ENCODE data around the gene CCL25.

DNA sequence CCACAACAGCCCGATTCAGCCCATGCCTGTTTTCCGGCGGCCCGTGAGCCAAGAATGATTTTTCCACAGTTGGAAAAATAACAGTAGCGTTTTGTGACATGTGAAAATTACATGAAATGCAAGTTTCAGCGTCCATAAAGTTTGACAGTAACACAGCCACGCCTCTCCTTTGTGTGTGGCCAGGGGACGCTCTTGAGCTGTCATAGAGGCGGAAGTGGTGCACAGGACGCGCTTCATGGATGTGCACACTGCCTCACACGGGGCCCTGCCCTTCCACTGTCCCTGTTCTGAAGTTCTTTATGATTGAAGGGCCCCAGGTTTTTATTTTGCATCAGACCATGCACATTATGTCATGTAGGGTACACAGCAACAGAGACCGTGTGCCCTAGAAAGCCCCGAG, 34.8 kb upstream of the CCL25 start:
- TF ChIP-seq POLR2A (IDR thresholded peaks at IDR 0.05; ENCODE audit: low read depth, low read length) (no peak), POLR2AphosphoS5 (IDR thresholded peaks at IDR 0.05; ENCODE audit: low read depth, low read length) (no peak)
